Body of pancreas (tissue), 4 donors: Measurements from ENCODE around the gene ST8SIA5.

Experiments used
- POLR2A ChIP-seq, 3 donors: fragments of 450-650 bp; IDR thresholded peaks; one replicate each; pipeline ENCODE4 v1.6.1; 2016; ENCODE audit warnings: antibody characterized with exemption in 3 of 3, mild to moderate bottlenecking in 2 of 3
- TF ChIP-seq, protein P1 (sequence below), 7 experiments: fragments of 450-650 bp in 4 of 7; fragments of 200-600 bp in 3 of 7; sonication (generic) in 3 of 7; IDR thresholded peaks; one replicate each; pipeline ENCODE4 v1.5.1; 2016 to 2019; ENCODE audit warnings: antibody characterized with exemption in 7 of 7

DNA sequence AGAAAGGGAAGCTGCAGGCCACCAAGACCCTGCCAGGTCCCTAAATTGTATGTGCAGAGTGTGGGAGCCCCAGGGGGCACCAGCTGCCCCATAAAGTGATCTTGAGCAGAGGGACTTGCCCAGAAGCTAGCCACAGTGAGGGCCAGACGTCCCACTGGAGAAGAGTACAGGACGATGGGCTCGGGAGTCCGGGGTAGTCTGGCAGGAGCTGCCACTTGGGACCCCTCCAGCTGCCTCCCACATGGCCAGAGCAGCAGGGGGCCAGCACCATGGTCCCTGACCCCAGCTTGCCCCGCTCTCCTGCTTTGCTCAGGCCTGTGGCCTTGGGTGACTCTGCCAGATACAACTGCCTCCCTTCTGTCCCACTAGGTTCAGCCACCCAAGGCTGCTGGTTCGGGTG lies 88.2 kb downstream of the ST8SIA5 start:
- TF ChIP-seq, protein P1, sequence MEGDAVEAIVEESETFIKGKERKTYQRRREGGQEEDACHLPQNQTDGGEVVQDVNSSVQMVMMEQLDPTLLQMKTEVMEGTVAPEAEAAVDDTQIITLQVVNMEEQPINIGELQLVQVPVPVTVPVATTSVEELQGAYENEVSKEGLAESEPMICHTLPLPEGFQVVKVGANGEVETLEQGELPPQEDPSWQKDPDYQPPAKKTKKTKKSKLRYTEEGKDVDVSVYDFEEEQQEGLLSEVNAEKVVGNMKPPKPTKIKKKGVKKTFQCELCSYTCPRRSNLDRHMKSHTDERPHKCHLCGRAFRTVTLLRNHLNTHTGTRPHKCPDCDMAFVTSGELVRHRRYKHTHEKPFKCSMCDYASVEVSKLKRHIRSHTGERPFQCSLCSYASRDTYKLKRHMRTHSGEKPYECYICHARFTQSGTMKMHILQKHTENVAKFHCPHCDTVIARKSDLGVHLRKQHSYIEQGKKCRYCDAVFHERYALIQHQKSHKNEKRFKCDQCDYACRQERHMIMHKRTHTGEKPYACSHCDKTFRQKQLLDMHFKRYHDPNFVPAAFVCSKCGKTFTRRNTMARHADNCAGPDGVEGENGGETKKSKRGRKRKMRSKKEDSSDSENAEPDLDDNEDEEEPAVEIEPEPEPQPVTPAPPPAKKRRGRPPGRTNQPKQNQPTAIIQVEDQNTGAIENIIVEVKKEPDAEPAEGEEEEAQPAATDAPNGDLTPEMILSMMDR (IDR thresholded peaks at IDR 0.05): no peak
- no peak for TF ChIP-seq POLR2A (IDR thresholded peaks at IDR 0.05)
